Smooth muscle cell (in vitro differentiated cells): ENCODE measurements around the gene LIPC. TPM values are rescaled to one million over a fixed set of nuclear protein-coding genes. Genes with fewer than 3 reads are reported as not detected.

Experiments used
- DNase-seq: peaks from one replicate; lab custom pipeline; 2025; ENCODE audit not compliant: unreplicated experiment; lab: John Stamatoyannopoulos, UW
- H2AFZ ChIP-seq: fragments of 200-600 bp; sonication (generic); 2 replicates; pipeline ENCODE4 v1.6.0; 2016; ENCODE audit warnings: antibody characterized with exemption, low read depth, mild to moderate bottlenecking
- H3F3A ChIP-seq: fragments of 200-600 bp; sonication (generic); 2 replicates; pipeline ENCODE4 v1.6.0; 2017; ENCODE audit warnings: antibody characterized with exemption, low read depth
- H3K27ac ChIP-seq: fragments of 200-600 bp; sonication (generic); 2 replicates; pipeline ENCODE4 v1.5.1; 2016; ENCODE audit warnings: low read depth, mild to moderate bottlenecking
- H3K27me3 ChIP-seq: fragments of 200-600 bp; sonication (generic); 2 replicates; pipeline ENCODE4 v1.6.1; 2016; ENCODE audit warnings: low read depth, mild to moderate bottlenecking
- H3K36me3 ChIP-seq: fragments of 200-600 bp; sonication (generic); 2 replicates; pipeline ENCODE4 v1.5.1; 2016; ENCODE audit warnings: low read depth
- H3K4me1 ChIP-seq: fragments of 200-600 bp; sonication (generic); 2 replicates; pipeline ENCODE4 v1.5.1; 2016; ENCODE audit warnings: low read depth
- H3K4me2 ChIP-seq: fragments of 200-600 bp; sonication (generic); 2 replicates; pipeline ENCODE4 v1.6.0; 2016; ENCODE audit warnings: mild to moderate bottlenecking
- H3K4me3 ChIP-seq: fragments of 200-600 bp; sonication (generic); 2 replicates; pipeline ENCODE4 v1.5.1; 2016; ENCODE audit warnings: mild to moderate bottlenecking
- H3K79me2 ChIP-seq: fragments of 200-600 bp; sonication (generic); 2 replicates; pipeline ENCODE4 v1.6.0; 2016; ENCODE audit warnings: low read depth, mild to moderate bottlenecking
- H3K9ac ChIP-seq: fragments of 200-600 bp; sonication (generic); 2 replicates; pipeline ENCODE4 v1.6.0; 2016; ENCODE audit warnings: low read depth
- H3K9me3 ChIP-seq: fragments of 200-600 bp; sonication (generic); replicated peaks from 2 replicates; pipeline ENCODE4 v1.5.1; 2016; ENCODE audit warnings: low read depth
- H4K20me1 ChIP-seq: fragments of 200-600 bp; sonication (generic); 2 replicates; pipeline ENCODE4 v1.6.0; 2016; ENCODE audit warnings: low read depth
- CTCF ChIP-seq: fragments of 200-600 bp; sonication (generic); IDR thresholded peaks from 2 replicates; pipeline ENCODE4 v1.5.1; 2017; ENCODE audit warnings: borderline replicate concordance, mild to moderate bottlenecking, antibody characterized with exemption; ENCODE audit not compliant: insufficient read depth, poor library complexity, severe bottlenecking
- WGBS: methylation state at CpG from one replicate; pipeline ENCODE4 v1.1.7; 2016; ENCODE audit warnings: low lambda C conversion rate; 5-methylcytosine and 5-hydroxymethylcytosine counted together
- polyA plus RNA-seq: library from polyadenylated mRNA; unstranded; fragments of >200 nt; fragmentation: Nextera tagmentation; extraction: Ambion mirVana; gene quantifications from 2 replicates; pipeline ENCODE4 v1.2.1, GENCODE V29; 2016
- total RNA-seq: library from RNA; depleted of rRNA; stranded (reverse); fragments of >200 nt; gene quantifications from 2 replicates; pipeline ENCODE4 v1.2.3, GENCODE V29; 2014

LIPC gene
- total and polyA plus RNA-seq, 2 experiments from 2014 or later: not detected

DNA sequence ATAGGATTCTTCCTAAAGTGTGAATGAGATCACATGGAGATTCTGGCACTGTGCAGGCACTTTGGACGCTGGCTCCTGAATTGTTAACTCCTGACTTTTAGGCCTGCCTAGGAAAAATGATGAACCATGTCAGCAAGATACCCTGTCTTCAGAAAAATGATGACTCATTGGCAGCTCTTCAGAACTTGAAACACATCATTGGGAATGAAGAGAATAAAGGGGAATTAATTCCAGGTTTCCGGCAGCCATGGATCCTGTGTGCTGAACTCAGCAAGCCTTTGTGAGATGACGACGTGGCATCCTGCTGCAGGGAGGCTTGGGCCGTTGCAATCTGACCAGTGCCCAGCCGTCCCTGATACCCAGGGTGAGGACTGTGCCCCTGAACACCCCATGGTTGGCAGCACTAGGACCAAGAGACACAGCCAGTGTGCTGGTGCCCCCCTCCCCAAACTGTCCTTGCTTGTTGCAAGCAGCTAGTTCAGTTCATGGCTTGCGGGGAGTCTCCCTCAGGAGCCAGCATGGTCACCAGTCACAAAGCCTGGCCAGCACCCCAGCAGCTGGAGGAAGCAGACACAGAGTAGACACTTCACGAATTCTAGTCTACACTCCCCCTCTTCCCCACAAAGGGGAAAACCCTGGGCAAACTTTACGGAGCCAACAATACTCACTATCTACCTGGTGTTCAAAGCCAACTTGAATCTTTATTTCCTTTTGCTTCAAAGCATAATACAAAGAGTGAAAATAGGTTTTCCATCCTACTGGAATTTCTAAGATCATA is 7.8 kb upstream of the LIPC start:
- no peaks in the 10 kb centered on the region for H3K36me3 ChIP-seq
- no peaks in the 10 kb centered on the region for H4K20me1 ChIP-seq
- no peak overlapping the region for H3K4me2 ChIP-seq
- H3F3A ChIP-seq: peaks cover 4% of the 10 kb centered on the region
- TF ChIP-seq CTCF: no peak
- no peak overlapping the region for H3K9ac ChIP-seq
- 86% methylated on average over 9 of the region's 9 CpGs for WGBS
- no peaks in the 10 kb centered on the region for H3K27me3 ChIP-seq
- no peak for DNase-seq
- H2AFZ ChIP-seq: no peak overlapping the region
- no peak overlapping the region for H3K27ac ChIP-seq
- H3K4me1 ChIP-seq: no peaks in the 10 kb centered on the region
- H3K4me3 ChIP-seq: no peak overlapping the region
- no peaks in the 10 kb centered on the region for H3K9me3 ChIP-seq
- no peaks in the 10 kb centered on the region for H3K79me2 ChIP-seq

DNA sequence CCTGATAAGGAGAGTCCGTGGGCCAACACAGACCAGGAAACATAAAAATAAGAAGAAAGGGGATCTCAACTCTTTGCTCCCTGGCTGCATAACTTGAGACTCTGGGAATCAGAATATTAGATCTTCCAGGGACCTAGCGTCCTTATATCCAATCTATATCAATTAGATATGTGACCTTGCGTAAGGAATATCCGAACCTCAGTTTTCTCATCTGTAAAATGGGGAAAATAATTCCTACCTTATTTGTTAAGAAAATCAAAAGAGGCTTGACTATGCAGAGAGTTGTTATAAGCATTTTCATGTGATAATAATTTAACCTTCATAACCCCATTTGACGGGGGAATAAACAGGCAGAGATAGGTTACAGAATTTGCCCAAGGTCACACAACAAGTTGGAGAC is 7.1 kb upstream of the LIPC start:
- H3K9ac ChIP-seq: no peak overlapping the region
- no peak for TF ChIP-seq CTCF

GRCh38 chr15:58425185-58425584 is 6.6 kb upstream of the LIPC start:
- Histone ChIP-seq H3F3A (peaks cover 4% of the 10 kb centered on the region), H3K9me3 (no peaks in the 10 kb centered on the region), H3K79me2 (no peaks in the 10 kb centered on the region), H2AFZ (no peak overlapping the region), H3K4me2 (no peak overlapping the region), H3K4me1 (no peaks in the 10 kb centered on the region), H3K27ac (no peak overlapping the region), H3K36me3 (no peaks in the 10 kb centered on the region), H4K20me1 (no peaks in the 10 kb centered on the region), H3K27me3 (no peaks in the 10 kb centered on the region), H3K4me3 (no peak overlapping the region), H3K9ac (no peak overlapping the region)
- TF ChIP-seq CTCF: no peak
- 66% methylated on average over 3 of the region's 3 CpGs for WGBS
- DNase-seq: no peak

More for the DNA sequence above, 7.1 kb upstream of the LIPC start:
- H3K36me3 ChIP-seq: no peaks in the 10 kb centered on the region
- no peaks in the 10 kb centered on the region for H3K27me3 ChIP-seq
- no peak overlapping the region for H3K27ac ChIP-seq
- no peaks in the 10 kb centered on the region for H3K79me2 ChIP-seq
- 80% methylated on average over 5 of the region's 5 CpGs for WGBS
- H3K4me2 ChIP-seq: no peak overlapping the region
- H3K9me3 ChIP-seq: no peaks in the 10 kb centered on the region
- H3K4me3 ChIP-seq: no peak overlapping the region
- no peak overlapping the region for H2AFZ ChIP-seq
- DNase-seq: no peak
- H4K20me1 ChIP-seq: no peaks in the 10 kb centered on the region
- peaks cover 4% of the 10 kb centered on the region for H3F3A ChIP-seq
- H3K4me1 ChIP-seq: no peaks in the 10 kb centered on the region

DNA sequence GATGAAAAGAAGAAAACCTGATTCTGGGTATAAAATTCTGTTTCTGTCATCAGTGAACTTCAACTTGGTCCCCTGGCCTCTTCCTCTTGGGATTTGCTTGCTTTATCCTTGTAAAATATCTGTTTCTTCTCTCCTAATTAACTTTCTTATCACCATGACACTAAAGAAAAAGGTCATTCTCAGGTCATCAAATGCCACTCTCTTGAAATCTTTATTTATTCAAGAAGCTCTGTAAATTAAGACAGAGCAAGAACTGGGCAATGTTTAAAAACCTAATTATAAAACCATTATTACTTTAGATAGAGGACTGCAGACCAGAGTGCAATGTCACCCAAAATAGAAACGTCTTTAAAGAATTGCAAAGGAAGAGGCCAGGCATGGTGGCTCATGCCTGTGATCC is 6.0 kb upstream of the LIPC start:
- H3K9ac ChIP-seq: no peak overlapping the region
- no peak overlapping the region for H3K4me3 ChIP-seq
- WGBS: 41% methylated on average over 1 of the region's 1 CpG
- H3F3A ChIP-seq: peaks cover 4% of the 10 kb centered on the region
- no peak overlapping the region for H3K4me2 ChIP-seq
- no peak for DNase-seq
- no peaks in the 10 kb centered on the region for H3K9me3 ChIP-seq
- no peaks in the 10 kb centered on the region for H3K79me2 ChIP-seq
- H3K27ac ChIP-seq: no peak overlapping the region
- TF ChIP-seq CTCF: no peak
- H3K36me3 ChIP-seq: no peaks in the 10 kb centered on the region
- no peaks in the 10 kb centered on the region for H3K27me3 ChIP-seq
- no peaks in the 10 kb centered on the region for H4K20me1 ChIP-seq
- H2AFZ ChIP-seq: no peak overlapping the region
- H3K4me1 ChIP-seq: no peaks in the 10 kb centered on the region
